Left lobe of liver (tissue), 2 donors: ENCODE results near the gene ANKRD49. TPM values are rescaled to one million over a fixed set of nuclear protein-coding genes. Genes with fewer than 3 reads are reported as not detected.

Experiments used
- ATAC-seq: fragments of 200-7000 bp; cut with Tn5 transposase; one replicate; pipeline ENCODE4 v1.9.1; 2020; ENCODE audit warnings: mild to moderate bottlenecking, moderate library complexity
- DNase-seq: peaks from one replicate; pipeline ENCODE4 v3.0.0-alpha.2; 2020; ENCODE audit warnings: low spot score
- total RNA-seq: library from RNA; stranded (reverse); gene quantifications from one replicate; pipeline ENCODE4 v1.2.1, GENCODE V29; 2021
- donor health status: DM: no; HTN: no; CAD: no; lungs with moderate emphysema.
- donor health status: DM: no; HTN: yes; CAD: no.

ANKRD49 gene
- total RNA-seq, 1 donor from 2014 or later: 4.3 TPM

DNA sequence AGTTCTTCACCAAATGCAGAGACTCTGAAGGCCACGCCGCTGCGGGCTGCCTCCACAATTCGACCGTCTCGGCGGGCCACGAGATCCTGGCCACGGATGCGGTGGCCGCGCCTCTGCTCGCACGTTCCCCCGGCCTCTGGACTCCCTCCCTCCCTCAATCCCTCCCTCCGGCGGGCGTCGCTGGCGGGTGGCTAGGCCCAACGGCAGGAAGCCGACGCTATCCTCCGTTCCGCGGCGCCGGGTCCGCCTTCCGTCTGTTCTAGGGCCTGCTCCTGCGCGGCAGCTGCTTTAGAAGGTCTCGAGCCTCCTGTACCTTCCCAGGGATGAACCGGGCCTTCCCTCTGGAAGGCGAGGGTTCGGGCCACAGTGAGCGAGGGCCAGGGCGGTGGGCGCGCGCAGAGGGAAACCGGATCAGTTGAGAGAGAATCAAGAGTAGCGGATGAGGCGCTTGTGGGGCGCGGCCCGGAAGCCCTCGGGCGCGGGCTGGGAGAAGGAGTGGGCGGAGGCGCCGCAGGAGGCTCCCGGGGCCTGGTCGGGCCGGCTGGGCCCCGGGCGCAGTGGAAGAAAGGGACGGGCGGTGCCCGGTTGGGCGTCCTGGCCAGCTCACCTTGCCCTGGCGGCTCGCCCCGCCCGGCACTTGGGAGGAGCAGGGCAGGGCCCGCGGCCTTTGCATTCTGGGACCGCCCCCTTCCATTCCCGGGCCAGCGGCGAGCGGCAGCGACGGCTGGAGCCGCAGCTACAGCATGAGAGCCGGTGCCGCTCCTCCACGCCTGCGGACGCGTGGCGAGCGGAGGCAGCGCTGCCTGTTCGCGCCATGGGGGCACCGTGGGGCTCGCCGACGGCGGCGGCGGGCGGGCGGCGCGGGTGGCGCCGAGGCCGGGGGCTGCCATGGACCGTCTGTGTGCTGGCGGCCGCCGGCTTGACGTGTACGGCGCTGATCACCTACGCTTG lies 50.2 kb downstream of the ANKRD49 start, which contains the start of gene FUT4:
TSS of gene FUT4 (plus strand) at position 227 of the 951 bp plus-strand sequence. CDS start at position 440, 213 bp downstream.
- ATAC-seq: peak; percentile 95
- peak; percentile 89 for DNase-seq

DNA sequence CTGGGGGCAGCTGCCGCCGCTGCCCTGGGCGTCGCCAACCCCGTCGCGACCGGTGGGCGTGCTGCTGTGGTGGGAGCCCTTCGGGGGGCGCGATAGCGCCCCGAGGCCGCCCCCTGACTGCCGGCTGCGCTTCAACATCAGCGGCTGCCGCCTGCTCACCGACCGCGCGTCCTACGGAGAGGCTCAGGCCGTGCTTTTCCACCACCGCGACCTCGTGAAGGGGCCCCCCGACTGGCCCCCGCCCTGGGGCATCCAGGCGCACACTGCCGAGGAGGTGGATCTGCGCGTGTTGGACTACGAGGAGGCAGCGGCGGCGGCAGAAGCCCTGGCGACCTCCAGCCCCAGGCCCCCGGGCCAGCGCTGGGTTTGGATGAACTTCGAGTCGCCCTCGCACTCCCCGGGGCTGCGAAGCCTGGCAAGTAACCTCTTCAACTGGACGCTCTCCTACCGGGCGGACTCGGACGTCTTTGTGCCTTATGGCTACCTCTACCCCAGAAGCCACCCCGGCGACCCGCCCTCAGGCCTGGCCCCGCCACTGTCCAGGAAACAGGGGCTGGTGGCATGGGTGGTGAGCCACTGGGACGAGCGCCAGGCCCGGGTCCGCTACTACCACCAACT lies 51.0 kb downstream of the ANKRD49 start:
- DNase-seq (peak; percentile 49), ATAC-seq (no peak)

DNA sequence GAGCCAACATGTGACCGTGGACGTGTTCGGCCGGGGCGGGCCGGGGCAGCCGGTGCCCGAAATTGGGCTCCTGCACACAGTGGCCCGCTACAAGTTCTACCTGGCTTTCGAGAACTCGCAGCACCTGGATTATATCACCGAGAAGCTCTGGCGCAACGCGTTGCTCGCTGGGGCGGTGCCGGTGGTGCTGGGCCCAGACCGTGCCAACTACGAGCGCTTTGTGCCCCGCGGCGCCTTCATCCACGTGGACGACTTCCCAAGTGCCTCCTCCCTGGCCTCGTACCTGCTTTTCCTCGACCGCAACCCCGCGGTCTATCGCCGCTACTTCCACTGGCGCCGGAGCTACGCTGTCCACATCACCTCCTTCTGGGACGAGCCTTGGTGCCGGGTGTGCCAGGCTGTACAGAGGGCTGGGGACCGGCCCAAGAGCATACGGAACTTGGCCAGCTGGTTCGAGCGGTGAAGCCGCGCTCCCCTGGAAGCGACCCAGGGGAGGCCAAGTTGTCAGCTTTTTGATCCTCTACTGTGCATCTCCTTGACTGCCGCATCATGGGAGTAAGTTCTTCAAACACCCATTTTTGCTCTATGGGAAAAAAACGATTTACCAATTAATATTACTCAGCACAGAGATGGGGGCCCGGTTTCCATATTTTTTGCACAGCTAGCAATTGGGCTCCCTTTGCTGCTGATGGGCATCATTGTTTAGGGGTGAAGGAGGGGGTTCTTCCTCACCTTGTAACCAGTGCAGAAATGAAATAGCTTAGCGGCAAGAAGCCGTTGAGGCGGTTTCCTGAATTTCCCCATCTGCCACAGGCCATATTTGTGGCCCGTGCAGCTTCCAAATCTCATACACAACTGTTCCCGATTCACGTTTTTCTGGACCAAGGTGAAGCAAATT lies 51.7 kb downstream of the ANKRD49 start:
- ATAC-seq (no peak), DNase-seq (peak; percentile 53)

DNA sequence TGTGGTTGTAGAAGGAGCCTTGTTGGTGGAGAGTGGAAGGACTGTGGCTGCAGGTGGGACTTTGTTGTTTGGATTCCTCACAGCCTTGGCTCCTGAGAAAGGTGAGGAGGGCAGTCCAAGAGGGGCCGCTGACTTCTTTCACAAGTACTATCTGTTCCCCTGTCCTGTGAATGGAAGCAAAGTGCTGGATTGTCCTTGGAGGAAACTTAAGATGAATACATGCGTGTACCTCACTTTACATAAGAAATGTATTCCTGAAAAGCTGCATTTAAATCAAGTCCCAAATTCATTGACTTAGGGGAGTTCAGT lies 52.3 kb downstream of the ANKRD49 start:
- no peak for ATAC-seq

DNA sequence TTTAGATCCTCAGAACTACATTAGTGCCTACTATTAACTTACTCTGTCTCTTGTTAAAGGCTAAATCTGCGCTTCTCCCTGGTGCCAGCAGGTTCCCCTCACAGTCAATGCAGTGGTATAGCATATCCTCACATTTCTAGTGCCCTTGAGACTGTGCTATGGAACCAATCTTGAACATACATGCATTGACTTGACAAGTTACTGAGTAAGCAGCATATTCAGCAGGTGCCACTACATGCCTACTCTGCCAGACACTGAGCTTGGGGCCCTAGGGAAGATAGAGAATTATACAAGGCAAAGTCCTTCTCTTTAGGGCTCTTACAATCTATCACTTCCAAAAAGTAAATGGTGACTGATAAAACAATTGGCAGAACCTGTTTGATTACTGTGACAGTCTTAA lies 53.1 kb downstream of the ANKRD49 start:
- DNase-seq (no peak), ATAC-seq (no peak)

More for the DNA sequence above, 52.3 kb downstream of the ANKRD49 start:
- no peak for DNase-seq

DNA sequence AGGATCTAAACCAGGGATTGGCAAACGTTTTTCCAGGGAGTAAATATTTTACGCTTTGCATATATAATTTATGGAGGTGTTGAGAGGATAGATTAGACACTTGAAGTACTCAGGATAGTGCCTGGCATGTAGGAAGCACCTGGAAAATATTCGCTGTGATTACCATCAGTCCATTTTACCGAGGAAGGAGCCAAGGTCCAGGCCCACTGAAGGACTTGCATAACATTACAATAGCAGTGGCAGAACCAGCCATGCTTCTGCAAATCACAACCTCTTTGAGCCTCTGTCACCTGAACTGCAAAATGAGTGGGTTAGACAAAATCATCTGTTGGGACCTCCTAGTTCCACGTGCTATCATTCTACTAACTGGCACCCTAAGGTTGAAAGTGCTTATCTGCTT lies 55.4 kb downstream of the ANKRD49 start:
- no peak for ATAC-seq
- DNase-seq: no peak

Other genes starting within 250 kb of the ANKRD49 start
- gene IZUMO1R, start 189.4 kb upstream of the ANKRD49 start, total RNA-seq: not detected
- 0.28 TPM for gene GPR83, start 92.6 kb upstream of the ANKRD49 start, total RNA-seq
- 3.9 TPM for gene MRE11, start 140 bp upstream of the ANKRD49 start, total RNA-seq
- gene C11orf97, start 18.5 kb downstream of the ANKRD49 start, total RNA-seq: 0.35 TPM
- gene FUT4, start 49.9 kb downstream of the ANKRD49 start, total RNA-seq: 1.2 TPM
- gene PIWIL4, start 73.4 kb downstream of the ANKRD49 start, total RNA-seq: 0.28 TPM